Measurements from ENCODE around the gene DOK3. TPM values are rescaled to one million over a fixed set of nuclear protein-coding genes. Genes with fewer than 3 reads are reported as not detected.
A peak's percentile ranks its signal among the peaks of the same experiment; 100 is the strongest.

The DOK3 gene
- total and polyA plus RNA-seq, 2 experiments from 2014 or later = 2.2 to 11.1 TPM

DNA sequence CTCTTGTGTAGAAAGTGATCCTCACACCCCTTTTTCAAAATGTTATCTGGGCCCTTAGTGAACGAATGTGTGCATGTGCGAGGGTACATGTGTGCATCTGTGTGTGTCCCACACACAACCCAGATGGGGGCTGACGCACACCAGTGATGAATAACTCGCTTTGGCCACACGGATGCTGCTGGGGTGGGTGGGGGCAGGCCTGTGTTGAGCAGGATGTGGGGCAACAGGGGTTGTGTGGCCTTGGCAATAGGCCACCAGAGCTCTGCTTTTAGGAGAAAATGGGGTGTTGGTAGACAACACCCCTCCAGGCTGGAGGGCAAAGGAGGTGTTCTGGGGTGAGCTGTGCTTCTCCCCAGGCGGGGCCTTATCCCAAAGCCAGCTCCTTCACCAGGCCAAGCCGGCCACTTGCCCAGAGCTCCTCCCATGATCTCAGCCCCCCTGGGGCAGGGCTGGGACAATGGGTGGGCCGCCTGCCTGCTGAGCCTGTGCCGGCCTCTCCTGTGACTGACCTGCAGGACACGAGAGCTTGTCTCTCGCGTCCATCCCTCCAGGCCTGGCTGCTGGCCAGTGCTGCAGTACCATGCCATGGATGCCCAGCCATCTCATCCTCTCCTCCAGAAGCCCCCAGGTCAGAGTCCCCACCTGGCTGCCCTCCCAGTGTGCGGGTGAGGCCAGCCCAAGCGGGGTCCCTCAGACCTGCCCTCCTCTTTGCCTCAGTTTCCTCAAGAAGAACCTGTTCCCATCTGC lies 37.8 kb downstream of the DOK3 start:
- H3K4me1 ChIP-seq (ENCODE audit: insufficient read depth) = peaks cover 54% of the 10 kb centered on the region
- peaks cover 15% of the 10 kb centered on the region; the same call in 1 of the 2 replicates for H3K36me3 ChIP-seq (ENCODE audit: insufficient read depth)
- peak overlapping the region; percentile 92 for H3K4me2 ChIP-seq
- peaks cover 38% of the 10 kb centered on the region for H3F3A ChIP-seq (replicated peaks; ENCODE audit: low read depth)
- H3K9me2 ChIP-seq (ENCODE audit: insufficient read depth) = no peaks in the 10 kb centered on the region
- ATAC-seq (no peak), DNase-seq (ENCODE audit: low spot score) (no peak)
- TF ChIP-seq ZNF114 (CRISPR knock-in tag; IDR thresholded peaks at IDR 0.05) (no peak), POLR2AphosphoS5 (IDR thresholded peaks at IDR 0.05; ENCODE audit: low read depth) (no peak), NANOG (IDR thresholded peaks at IDR 0.05; ENCODE audit: borderline replicate concordance) (no peak), EZH2phosphoT487 (IDR thresholded peaks at IDR 0.05; ENCODE audit: unreplicated experiment) (no peak), JUNB (IDR thresholded peaks at IDR 0.05; ENCODE audit: unreplicated experiment) (no peak), EZH2 (IDR thresholded peaks at IDR 0.05; ENCODE audit: low read depth, unreplicated experiment) (no peak), STAT1 (IDR thresholded peaks at IDR 0.05; ENCODE audit: unreplicated experiment) (no peak), ZNF331 (CRISPR knock-in tag; IDR thresholded peaks at IDR 0.05; ENCODE audit: low read depth) (no peak), CREB1 (CRISPR knock-in tag; IDR thresholded peaks at IDR 0.05; ENCODE audit: low read depth) (no peak)
- TF ChIP-seq, protein P1, sequence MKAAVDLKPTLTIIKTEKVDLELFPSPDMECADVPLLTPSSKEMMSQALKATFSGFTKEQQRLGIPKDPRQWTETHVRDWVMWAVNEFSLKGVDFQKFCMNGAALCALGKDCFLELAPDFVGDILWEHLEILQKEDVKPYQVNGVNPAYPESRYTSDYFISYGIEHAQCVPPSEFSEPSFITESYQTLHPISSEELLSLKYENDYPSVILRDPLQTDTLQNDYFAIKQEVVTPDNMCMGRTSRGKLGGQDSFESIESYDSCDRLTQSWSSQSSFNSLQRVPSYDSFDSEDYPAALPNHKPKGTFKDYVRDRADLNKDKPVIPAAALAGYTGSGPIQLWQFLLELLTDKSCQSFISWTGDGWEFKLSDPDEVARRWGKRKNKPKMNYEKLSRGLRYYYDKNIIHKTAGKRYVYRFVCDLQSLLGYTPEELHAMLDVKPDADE (IDR thresholded peaks at IDR 0.05) = no peak
- TF ChIP-seq, protein P2, sequence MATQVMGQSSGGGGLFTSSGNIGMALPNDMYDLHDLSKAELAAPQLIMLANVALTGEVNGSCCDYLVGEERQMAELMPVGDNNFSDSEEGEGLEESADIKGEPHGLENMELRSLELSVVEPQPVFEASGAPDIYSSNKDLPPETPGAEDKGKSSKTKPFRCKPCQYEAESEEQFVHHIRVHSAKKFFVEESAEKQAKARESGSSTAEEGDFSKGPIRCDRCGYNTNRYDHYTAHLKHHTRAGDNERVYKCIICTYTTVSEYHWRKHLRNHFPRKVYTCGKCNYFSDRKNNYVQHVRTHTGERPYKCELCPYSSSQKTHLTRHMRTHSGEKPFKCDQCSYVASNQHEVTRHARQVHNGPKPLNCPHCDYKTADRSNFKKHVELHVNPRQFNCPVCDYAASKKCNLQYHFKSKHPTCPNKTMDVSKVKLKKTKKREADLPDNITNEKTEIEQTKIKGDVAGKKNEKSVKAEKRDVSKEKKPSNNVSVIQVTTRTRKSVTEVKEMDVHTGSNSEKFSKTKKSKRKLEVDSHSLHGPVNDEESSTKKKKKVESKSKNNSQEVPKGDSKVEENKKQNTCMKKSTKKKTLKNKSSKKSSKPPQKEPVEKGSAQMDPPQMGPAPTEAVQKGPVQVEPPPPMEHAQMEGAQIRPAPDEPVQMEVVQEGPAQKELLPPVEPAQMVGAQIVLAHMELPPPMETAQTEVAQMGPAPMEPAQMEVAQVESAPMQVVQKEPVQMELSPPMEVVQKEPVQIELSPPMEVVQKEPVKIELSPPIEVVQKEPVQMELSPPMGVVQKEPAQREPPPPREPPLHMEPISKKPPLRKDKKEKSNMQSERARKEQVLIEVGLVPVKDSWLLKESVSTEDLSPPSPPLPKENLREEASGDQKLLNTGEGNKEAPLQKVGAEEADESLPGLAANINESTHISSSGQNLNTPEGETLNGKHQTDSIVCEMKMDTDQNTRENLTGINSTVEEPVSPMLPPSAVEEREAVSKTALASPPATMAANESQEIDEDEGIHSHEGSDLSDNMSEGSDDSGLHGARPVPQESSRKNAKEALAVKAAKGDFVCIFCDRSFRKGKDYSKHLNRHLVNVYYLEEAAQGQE (IDR thresholded peaks at IDR 0.05; ENCODE audit: unreplicated experiment) = no peak
- TF ChIP-seq, protein P3, sequence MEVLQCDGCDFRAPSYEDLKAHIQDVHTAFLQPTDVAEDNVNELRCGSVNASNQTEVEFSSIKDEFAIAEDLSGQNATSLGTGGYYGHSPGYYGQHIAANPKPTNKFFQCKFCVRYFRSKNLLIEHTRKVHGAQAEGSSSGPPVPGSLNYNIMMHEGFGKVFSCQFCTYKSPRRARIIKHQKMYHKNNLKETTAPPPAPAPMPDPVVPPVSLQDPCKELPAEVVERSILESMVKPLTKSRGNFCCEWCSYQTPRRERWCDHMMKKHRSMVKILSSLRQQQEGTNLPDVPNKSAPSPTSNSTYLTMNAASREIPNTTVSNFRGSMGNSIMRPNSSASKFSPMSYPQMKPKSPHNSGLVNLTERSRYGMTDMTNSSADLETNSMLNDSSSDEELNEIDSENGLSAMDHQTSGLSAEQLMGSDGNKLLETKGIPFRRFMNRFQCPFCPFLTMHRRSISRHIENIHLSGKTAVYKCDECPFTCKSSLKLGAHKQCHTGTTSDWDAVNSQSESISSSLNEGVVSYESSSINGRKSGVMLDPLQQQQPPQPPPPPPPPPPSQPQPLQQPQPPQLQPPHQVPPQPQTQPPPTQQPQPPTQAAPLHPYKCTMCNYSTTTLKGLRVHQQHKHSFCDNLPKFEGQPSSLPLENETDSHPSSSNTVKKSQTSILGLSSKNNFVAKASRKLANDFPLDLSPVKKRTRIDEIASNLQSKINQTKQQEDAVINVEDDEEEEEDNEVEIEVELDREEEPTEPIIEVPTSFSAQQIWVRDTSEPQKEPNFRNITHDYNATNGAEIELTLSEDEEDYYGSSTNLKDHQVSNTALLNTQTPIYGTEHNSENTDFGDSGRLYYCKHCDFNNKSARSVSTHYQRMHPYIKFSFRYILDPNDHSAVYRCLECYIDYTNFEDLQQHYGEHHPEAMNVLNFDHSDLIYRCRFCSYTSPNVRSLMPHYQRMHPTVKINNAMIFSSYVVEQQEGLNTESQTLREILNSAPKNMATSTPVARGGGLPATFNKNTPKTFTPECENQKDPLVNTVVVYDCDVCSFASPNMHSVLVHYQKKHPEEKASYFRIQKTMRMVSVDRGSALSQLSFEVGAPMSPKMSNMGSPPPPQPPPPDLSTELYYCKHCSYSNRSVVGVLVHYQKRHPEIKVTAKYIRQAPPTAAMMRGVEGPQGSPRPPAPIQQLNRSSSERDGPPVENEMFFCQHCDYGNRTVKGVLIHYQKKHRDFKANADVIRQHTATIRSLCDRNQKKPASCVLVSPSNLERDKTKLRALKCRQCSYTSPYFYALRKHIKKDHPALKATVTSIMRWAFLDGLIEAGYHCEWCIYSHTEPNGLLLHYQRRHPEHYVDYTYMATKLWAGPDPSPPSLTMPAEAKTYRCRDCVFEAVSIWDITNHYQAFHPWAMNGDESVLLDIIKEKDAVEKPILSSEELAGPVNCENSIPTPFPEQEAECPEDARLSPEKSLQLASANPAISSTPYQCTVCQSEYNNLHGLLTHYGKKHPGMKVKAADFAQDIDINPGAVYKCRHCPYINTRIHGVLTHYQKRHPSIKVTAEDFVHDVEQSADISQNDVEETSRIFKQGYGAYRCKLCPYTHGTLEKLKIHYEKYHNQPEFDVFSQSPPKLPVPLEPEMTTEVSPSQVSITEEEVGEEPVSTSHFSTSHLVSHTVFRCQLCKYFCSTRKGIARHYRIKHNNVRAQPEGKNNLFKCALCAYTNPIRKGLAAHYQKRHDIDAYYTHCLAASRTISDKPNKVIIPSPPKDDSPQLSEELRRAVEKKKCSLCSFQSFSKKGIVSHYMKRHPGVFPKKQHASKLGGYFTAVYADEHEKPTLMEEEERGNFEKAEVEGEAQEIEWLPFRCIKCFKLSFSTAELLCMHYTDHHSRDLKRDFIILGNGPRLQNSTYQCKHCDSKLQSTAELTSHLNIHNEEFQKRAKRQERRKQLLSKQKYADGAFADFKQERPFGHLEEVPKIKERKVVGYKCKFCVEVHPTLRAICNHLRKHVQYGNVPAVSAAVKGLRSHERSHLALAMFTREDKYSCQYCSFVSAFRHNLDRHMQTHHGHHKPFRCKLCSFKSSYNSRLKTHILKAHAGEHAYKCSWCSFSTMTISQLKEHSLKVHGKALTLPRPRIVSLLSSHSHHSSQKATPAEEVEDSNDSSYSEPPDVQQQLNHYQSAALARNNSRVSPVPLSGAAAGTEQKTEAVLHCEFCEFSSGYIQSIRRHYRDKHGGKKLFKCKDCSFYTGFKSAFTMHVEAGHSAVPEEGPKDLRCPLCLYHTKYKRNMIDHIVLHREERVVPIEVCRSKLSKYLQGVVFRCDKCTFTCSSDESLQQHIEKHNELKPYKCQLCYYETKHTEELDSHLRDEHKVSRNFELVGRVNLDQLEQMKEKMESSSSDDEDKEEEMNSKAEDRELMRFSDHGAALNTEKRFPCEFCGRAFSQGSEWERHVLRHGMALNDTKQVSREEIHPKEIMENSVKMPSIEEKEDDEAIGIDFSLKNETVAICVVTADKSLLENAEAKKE (CRISPR knock-in tag; IDR thresholded peaks at IDR 0.05) = no peak
- TF ChIP-seq, protein P4, sequence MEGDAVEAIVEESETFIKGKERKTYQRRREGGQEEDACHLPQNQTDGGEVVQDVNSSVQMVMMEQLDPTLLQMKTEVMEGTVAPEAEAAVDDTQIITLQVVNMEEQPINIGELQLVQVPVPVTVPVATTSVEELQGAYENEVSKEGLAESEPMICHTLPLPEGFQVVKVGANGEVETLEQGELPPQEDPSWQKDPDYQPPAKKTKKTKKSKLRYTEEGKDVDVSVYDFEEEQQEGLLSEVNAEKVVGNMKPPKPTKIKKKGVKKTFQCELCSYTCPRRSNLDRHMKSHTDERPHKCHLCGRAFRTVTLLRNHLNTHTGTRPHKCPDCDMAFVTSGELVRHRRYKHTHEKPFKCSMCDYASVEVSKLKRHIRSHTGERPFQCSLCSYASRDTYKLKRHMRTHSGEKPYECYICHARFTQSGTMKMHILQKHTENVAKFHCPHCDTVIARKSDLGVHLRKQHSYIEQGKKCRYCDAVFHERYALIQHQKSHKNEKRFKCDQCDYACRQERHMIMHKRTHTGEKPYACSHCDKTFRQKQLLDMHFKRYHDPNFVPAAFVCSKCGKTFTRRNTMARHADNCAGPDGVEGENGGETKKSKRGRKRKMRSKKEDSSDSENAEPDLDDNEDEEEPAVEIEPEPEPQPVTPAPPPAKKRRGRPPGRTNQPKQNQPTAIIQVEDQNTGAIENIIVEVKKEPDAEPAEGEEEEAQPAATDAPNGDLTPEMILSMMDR (conservative IDR thresholded peaks at IDR 0.05; ENCODE audit: low read depth in 2 of 2) = no peak
- H3K9me3 Mint-ChIP-seq = no peaks in the 10 kb centered on the region; the same call in 1 of the 3 replicates
- peaks cover 37% of the 10 kb centered on the region for H4K20me1 ChIP-seq (replicated peaks; ENCODE audit: insufficient read depth)
- peaks cover 50% of the 10 kb centered on the region for H3K79me2 ChIP-seq (replicated peaks; ENCODE audit: insufficient read depth)
- H3K27ac Mint-ChIP-seq = peak overlapping the region; percentile 62
- H3K4me3 Mint-ChIP-seq = peak overlapping the region; percentile 83
- H3K4me1 Mint-ChIP-seq = peaks cover 56% of the 10 kb centered on the region
- peaks cover 53% of the 10 kb centered on the region for H3K36me3 Mint-ChIP-seq (ENCODE audit: low read depth)
- peak overlapping the region; percentile 97 for H3K4me3 ChIP-seq
- peaks cover 30% of the 10 kb centered on the region for H3K27me3 Mint-ChIP-seq (ENCODE audit: insufficient read depth, low read depth, poor library complexity)
- H2AFZ ChIP-seq = no peak overlapping the region
- no peaks in the 10 kb centered on the region for H3K27me3 ChIP-seq (ENCODE audit: insufficient read depth)
- H3K27ac ChIP-seq (ENCODE audit: low read depth) = peak overlapping the region; percentile 55; the same call in 1 of the 2 replicates
